H1 (cell line): ENCODE results near the gene RERE. TPM values are rescaled to one million over a fixed set of nuclear protein-coding genes. Genes with fewer than 3 reads are reported as not detected.

Source experiments
- CTCF ChIA-PET: fragments of 300-600 bp; sonication (Branson Sonifier 250); formaldehyde crosslinking; loops from one replicate; lab custom pipeline; 2021; ENCODE audit not compliant: partially characterized antibody; lab: Charles Lee
- POLR2A ChIA-PET: fragments of 300-600 bp; sonication (Branson Sonifier 250); formaldehyde crosslinking; loops from one replicate; lab custom pipeline; 2021; ENCODE audit warnings: inconsistent platforms; ENCODE audit not compliant: partially characterized antibody; lab: Charles Lee
- DNase-seq, 2 experiments: peaks; one replicate each; pipeline versions ENCODE4 v3.0.0 to v3.0.0-alpha.2; 2010 to 2022; ENCODE audit warnings: low spot score in 2 of 2, low read depth in 1 of 2, mixed read lengths in 1 of 2
- FAIRE-seq: peaks from 2 replicates; lab custom pipeline; 2011; peaks lifted over from hg19 to GRCh38; lab: Jason Lieb, UNC
- H2AFZ ChIP-seq: 2 replicates; pipeline ENCODE4 v1.8.1; 2012; ENCODE audit warnings: low read length, inconsistent platforms
- H2AK5ac ChIP-seq: 2 replicates; pipeline ENCODE4 v1.6.1; 2013; ENCODE audit warnings: low read depth, low read length
- H2BK120ac ChIP-seq: replicated peaks from 2 replicates; pipeline ENCODE3; 2013; ENCODE audit warnings: low read depth, low read length, inconsistent platforms
- H2BK12ac ChIP-seq: 2 replicates; pipeline ENCODE4 v1.6.1; 2013; ENCODE audit warnings: low read depth, low read length
- H2BK15ac ChIP-seq: 2 replicates; pipeline ENCODE4 v1.6.1; 2013; ENCODE audit warnings: low read length
- H2BK20ac ChIP-seq: 2 replicates; pipeline ENCODE4 v1.6.1; 2013; ENCODE audit warnings: low read length
- H2BK5ac ChIP-seq: 2 replicates; pipeline ENCODE4 v1.6.1; 2013; ENCODE audit warnings: low read depth, low read length
- H3K14ac ChIP-seq: 2 replicates; pipeline ENCODE4 v1.6.1; 2013; ENCODE audit warnings: inconsistent platforms; ENCODE audit not compliant: insufficient read length
- H3K18ac ChIP-seq: 2 replicates; pipeline ENCODE4 v1.6.1; 2013; ENCODE audit warnings: low read length; ENCODE audit errors: extremely low read depth
- H3K23ac ChIP-seq: 2 replicates; pipeline ENCODE4 v1.6.1; 2013; ENCODE audit warnings: inconsistent platforms; ENCODE audit not compliant: insufficient read length
- H3K23me2 ChIP-seq: 2 replicates; pipeline ENCODE4 v1.6.1; 2013; ENCODE audit warnings: low read depth, low read length
- H3K27ac ChIP-seq: 2 replicates; pipeline ENCODE4 v1.6.1; 2011; ENCODE audit warnings: low read depth, low read length, inconsistent platforms
- H3K27me3 ChIP-seq, 4 experiments: replicated peaks in 1 of 4; 1 replicate in 1 of 4; 2 replicates in 3 of 4; pipeline versions ENCODE4 v1.6.1 to v1.8.1; 2011 to 2013; ENCODE audit warnings: low read length in 3 of 4, mild to moderate bottlenecking in 3 of 4, inconsistent platforms in 2 of 4, mixed read lengths in 2 of 4, moderate library complexity in 1 of 4; ENCODE audit not compliant: control insufficient read depth in 3 of 4, insufficient read depth in 3 of 4; ENCODE audit errors: extremely low read depth in 1 of 4
- H3K36me3 ChIP-seq, 4 experiments: 2 replicates each; pipeline versions ENCODE4 v1.6.1 to v1.8.1; 2011 to 2013; ENCODE audit warnings: mild to moderate bottlenecking in 4 of 4, low read length in 3 of 4, moderate library complexity in 2 of 4, control low read depth in 1 of 4, inconsistent platforms in 1 of 4; ENCODE audit not compliant: insufficient read depth in 4 of 4, control insufficient read depth in 2 of 4
- H3K4ac ChIP-seq: replicated peaks from 2 replicates; pipeline ENCODE3; 2013; ENCODE audit warnings: low read length, low read depth, mixed read lengths, inconsistent platforms; ENCODE audit not compliant: insufficient read length
- H3K4me1 ChIP-seq, 4 experiments: replicated peaks in 1 of 4; 1 replicate in 1 of 4; 2 replicates in 3 of 4; pipeline versions ENCODE4 v1.6.1 to v1.8.1; 2011 to 2013; ENCODE audit warnings: low read length in 3 of 4, inconsistent platforms in 2 of 4, mixed read lengths in 1 of 4; ENCODE audit not compliant: insufficient read depth in 4 of 4, control insufficient read depth in 3 of 4
- H3K4me2 ChIP-seq, 2 experiments: 2 replicates each; pipeline versions ENCODE4 v1.6.1 to v1.8.1; 2011 to 2013; ENCODE audit warnings: low read depth in 2 of 2, low read length in 2 of 2, control low read depth in 1 of 2, inconsistent platforms in 1 of 2, mild to moderate bottlenecking in 1 of 2; ENCODE audit not compliant: insufficient read depth in 1 of 2
- H3K4me3 ChIP-seq, 4 experiments: fragments of 200-600, 300-600 bp in 1 of 4; sonication (generic), shearing (Covaris generic), sonication (Bioruptor Twin) in 1 of 4; 2 replicates each; pipeline versions ENCODE4 v1.5.1 to v1.8.1; 2011 to 2016; ENCODE audit warnings: low read length in 4 of 4, low read depth in 3 of 4, control low read depth in 2 of 4, inconsistent platforms in 2 of 4, mild to moderate bottlenecking in 2 of 4, mixed read lengths in 1 of 4, moderate library complexity in 1 of 4; ENCODE audit not compliant: insufficient read depth in 2 of 4; ENCODE audit errors: extremely low read depth in 1 of 4
- H3K56ac ChIP-seq: replicated peaks from 2 replicates; pipeline ENCODE3; 2013; ENCODE audit warnings: low read depth, mild to moderate bottlenecking, mixed read lengths, low read length, inconsistent platforms; ENCODE audit not compliant: insufficient read length
- H3K79me1 ChIP-seq: 2 replicates; pipeline ENCODE4 v1.6.1; 2013; ENCODE audit warnings: low read depth, low read length, control low read depth
- H3K79me2 ChIP-seq, 2 experiments: 2 replicates each; pipeline versions ENCODE4 v1.6.1 to v1.8.1; 2012 to 2013; ENCODE audit warnings: low read length in 2 of 2, mild to moderate bottlenecking in 2 of 2, inconsistent platforms in 1 of 2; ENCODE audit not compliant: insufficient read depth in 2 of 2, control insufficient read depth in 1 of 2
- H3K9ac ChIP-seq, 4 experiments: replicated peaks in 1 of 4; 1 replicate in 1 of 4; 2 replicates in 3 of 4; pipeline versions ENCODE4 v1.6.1 to v1.8.1; 2011 to 2013; ENCODE audit warnings: low read depth in 3 of 4, low read length in 3 of 4, control low read depth in 2 of 4, mild to moderate bottlenecking in 2 of 4, moderate library complexity in 2 of 4, inconsistent platforms in 1 of 4; ENCODE audit errors: extremely low read depth in 1 of 4
- H3K9me3 ChIP-seq, 2 experiments: 2 replicates each; pipeline versions ENCODE4 v1.6.1 to v1.8.1; 2012 to 2013; ENCODE audit warnings: mild to moderate bottlenecking in 2 of 2, moderate library complexity in 2 of 2, control low read depth in 1 of 2, inconsistent platforms in 1 of 2, low read depth in 1 of 2, low read length in 1 of 2, mixed read lengths in 1 of 2; ENCODE audit not compliant: insufficient read depth in 2 of 2
- H4K20me1 ChIP-seq, 2 experiments: replicated peaks in 1 of 2; 2 replicates each; pipeline versions ENCODE3 to v1.8.1; 2011 to 2013; ENCODE audit warnings: inconsistent platforms in 2 of 2, low read length in 2 of 2, mild to moderate bottlenecking in 1 of 2; ENCODE audit not compliant: insufficient read depth in 2 of 2, control insufficient read depth in 1 of 2
- H4K5ac ChIP-seq: 2 replicates; pipeline ENCODE4 v1.6.1; 2013; ENCODE audit warnings: low read length, low read depth, mixed read lengths, inconsistent platforms; ENCODE audit not compliant: insufficient read length
- H4K8ac ChIP-seq: 2 replicates; pipeline ENCODE4 v1.8.0; 2013; ENCODE audit warnings: mild to moderate bottlenecking, moderate library complexity, low read length, inconsistent platforms; ENCODE audit not compliant: insufficient read depth; ENCODE audit errors: extremely low read depth
- H4K91ac ChIP-seq: replicated peaks from 2 replicates; pipeline ENCODE3; 2013; ENCODE audit warnings: low read length, mixed read lengths, inconsistent platforms; ENCODE audit not compliant: insufficient read length
- BACH1 ChIP-seq: IDR thresholded peaks from 2 replicates; pipeline ENCODE4 v1.6.1; 2012; ENCODE audit warnings: low read length, improper control_type of control experiment
- CBX5 ChIP-seq: fragments of 300-800, 300-1000 bp; sonication (generic); IDR thresholded peaks from 2 replicates; pipeline ENCODE4 v1.7.1; 2016; ENCODE audit warnings: antibody characterized with exemption, low read length, low read depth
- CEBPB ChIP-seq: IDR thresholded peaks from 2 replicates; pipeline ENCODE4 v1.6.1; 2012; ENCODE audit warnings: low read depth, low read length
- CHD2 ChIP-seq: IDR thresholded peaks from 2 replicates; pipeline ENCODE4 v1.6.1; 2012; ENCODE audit warnings: low read length, improper control_type of control experiment
- EGR1 ChIP-seq: IDR thresholded peaks from 2 replicates; pipeline ENCODE4 v1.6.1; 2011; ENCODE audit warnings: low read depth, low read length, borderline replicate concordance
- FOSL1 ChIP-seq: IDR thresholded peaks from 2 replicates; pipeline ENCODE4 v1.6.1; 2011; ENCODE audit warnings: mild to moderate bottlenecking, low read depth, low read length, moderate library complexity; ENCODE audit not compliant: insufficient read depth
- WGBS, 2 experiments: shearing (Covaris generic) in 1 of 2; methylation state at CpG; one replicate each; pipeline versions ENCODE4 v1.1.6 to v1.1.7; 2013 to 2015; ENCODE audit warnings: low lambda C conversion rate in 2 of 2, mixed read lengths in 2 of 2, inconsistent platforms in 1 of 2, low coverage in 1 of 2, missing lambda C conversion rate in 1 of 2; ENCODE audit not compliant: insufficient replicate concordance in 2 of 2, insufficient coverage in 1 of 2, insufficient read length in 1 of 2; ENCODE audit errors: extremely low coverage in 1 of 2, missing lambda C conversion rate in 1 of 2; 5-methylcytosine and 5-hydroxymethylcytosine counted together
- polyA plus RNA-seq, 7 experiments: library from polyadenylated mRNA; depleted of rRNA in 3 of 7; stranded (reverse) in 5 of 7; unstranded in 2 of 7; fragments of >200 nt in 5 of 7; fragments of 200-250 nt in 2 of 7; gene quantifications; 1 replicate in 5 of 7; 2 replicates in 1 of 7; 4 replicates in 1 of 7; pipeline versions ENCODE4 v1.2.1 to v1.2.3, GENCODE V29; 2011 to 2013; ENCODE audit warnings: missing spikeins in 2 of 7, mixed read lengths in 2 of 7
- total RNA-seq: library from RNA; stranded (reverse); fragmentation: NEBNext Ultra II Directional; extraction: Animal tissue kit (Norgen Biotek cat#: 25700); gene quantifications from 2 replicates; pipeline ENCODE4 v1.2.1, GENCODE V29; 2021

Gene RERE
- total and polyA plus RNA-seq, 2 of the 8 experiments (the other 6 are each of a cell fraction or from before 2014, with no cell fraction given) = 15.3 to 142 TPM

GRCh38 chr1:8506995-8507615 lies 310.3 kb downstream of the RERE start:
- Histone ChIP-seq H4K8ac (no peak overlapping the region; the same call in 1 of the 2 replicates), H3K27ac (no peak overlapping the region), H3K4me1 (no peaks in the 10 kb centered on the region), H2BK20ac (no peak overlapping the region), H3K4me2 (no peak overlapping the region), H2BK5ac (no peak overlapping the region), H3K36me3 (peaks cover 0 to 5% (median 1%) of the 10 kb centered on the region in 4 experiments; a peak in 3 of 8 replicates), H3K23ac (no peak overlapping the region), H2BK120ac (no peak overlapping the region), H3K56ac (no peak overlapping the region), H2BK15ac (no peak overlapping the region), H3K18ac (no peak overlapping the region), H4K91ac (no peak overlapping the region), H2AK5ac (no peak overlapping the region), H3K9ac (no peak overlapping the region), H4K20me1 (peaks cover 0 to 1% of the 10 kb centered on the region in 2 experiments), H3K79me2 (peaks cover 0 to 18% of the 10 kb centered on the region in 2 experiments; a peak in 2 of 4 replicates), H4K5ac (no peak overlapping the region), H3K4me3 (no peak overlapping the region), H3K4ac (no peak overlapping the region), H3K79me1 (peaks cover 2% of the 10 kb centered on the region; the same call in 1 of the 2 replicates), H3K27me3 (no peaks in the 10 kb centered on the region), H3K23me2 (no peaks in the 10 kb centered on the region), H3K9me3 (no peaks in the 10 kb centered on the region; a peak in 1 of 4 replicates), H2BK12ac (no peak overlapping the region), H2AFZ (no peak overlapping the region), H3K14ac (no peak overlapping the region)
- TF ChIP-seq CEBPB = 0 out of 2 replicates have a peak, but pooled peaks have one; percentile 5
- TF ChIP-seq EGR1 = no peak
- no peak for TF ChIP-seq FOSL1
- TF ChIP-seq BACH1 = no peak
- TF ChIP-seq CBX5 = no peak
- no peak for TF ChIP-seq CHD2
- ChIA-PET CTCF (interaction anchor here (0.9 kb wide), 1 partner anchor 233 kb away, joined by 3 read pairs; no protein-coding TSS in a partner anchor), POLR2A (no interaction called here)
- WGBS, 2 experiments = 86% methylated on average over 11 of the region's 11 CpGs; no CpG with 5 or more reads in 1 of the 2 experiments
- FAIRE-seq (no peak), DNase-seq (no peak)
